DOHH2 (cell line): Measurements from ENCODE around the gene SDHC.
A peak's percentile ranks its signal among the peaks of the same experiment; 100 is the strongest.

Experiments
- EZH2phosphoT487 ChIP-seq: fragments of 200-600 bp; sonication (generic); IDR thresholded peaks from 2 replicates; pipeline ENCODE4 v1.6.1; 2017; ENCODE audit warnings: borderline replicate concordance, mild to moderate bottlenecking, antibody characterized with exemption, low read length, moderate library complexity, mixed read lengths
- TF ChIP-seq, protein P1 (sequence below): fragments of 200-600 bp; sonication (generic); IDR thresholded peaks from one replicate; pipeline ENCODE4 v1.5.1; 2014; ENCODE audit warnings: antibody characterized with exemption, mild to moderate bottlenecking, low read depth, low read length; ENCODE audit not compliant: poor library complexity, severe bottlenecking

DNA sequence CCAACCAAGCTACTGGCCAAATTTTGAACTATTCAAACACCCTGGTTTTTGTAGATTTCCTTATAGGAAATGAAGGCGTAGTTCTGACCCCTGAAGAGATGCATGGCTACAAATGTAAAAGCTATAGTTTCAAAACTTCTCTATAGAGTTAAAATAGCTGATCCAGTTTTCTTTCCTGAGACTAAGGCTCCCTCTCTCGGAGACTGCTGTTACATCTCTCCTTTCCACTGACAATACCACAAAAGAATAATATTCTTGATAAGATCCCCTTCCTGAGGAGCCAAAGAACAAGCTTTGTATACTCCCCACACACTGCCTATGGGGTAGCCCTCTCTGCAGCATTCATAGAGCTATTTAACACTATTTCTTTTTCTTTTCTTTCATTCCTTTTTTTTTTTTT, 60.2 kb downstream of the SDHC start:
- TF ChIP-seq, protein P1, sequence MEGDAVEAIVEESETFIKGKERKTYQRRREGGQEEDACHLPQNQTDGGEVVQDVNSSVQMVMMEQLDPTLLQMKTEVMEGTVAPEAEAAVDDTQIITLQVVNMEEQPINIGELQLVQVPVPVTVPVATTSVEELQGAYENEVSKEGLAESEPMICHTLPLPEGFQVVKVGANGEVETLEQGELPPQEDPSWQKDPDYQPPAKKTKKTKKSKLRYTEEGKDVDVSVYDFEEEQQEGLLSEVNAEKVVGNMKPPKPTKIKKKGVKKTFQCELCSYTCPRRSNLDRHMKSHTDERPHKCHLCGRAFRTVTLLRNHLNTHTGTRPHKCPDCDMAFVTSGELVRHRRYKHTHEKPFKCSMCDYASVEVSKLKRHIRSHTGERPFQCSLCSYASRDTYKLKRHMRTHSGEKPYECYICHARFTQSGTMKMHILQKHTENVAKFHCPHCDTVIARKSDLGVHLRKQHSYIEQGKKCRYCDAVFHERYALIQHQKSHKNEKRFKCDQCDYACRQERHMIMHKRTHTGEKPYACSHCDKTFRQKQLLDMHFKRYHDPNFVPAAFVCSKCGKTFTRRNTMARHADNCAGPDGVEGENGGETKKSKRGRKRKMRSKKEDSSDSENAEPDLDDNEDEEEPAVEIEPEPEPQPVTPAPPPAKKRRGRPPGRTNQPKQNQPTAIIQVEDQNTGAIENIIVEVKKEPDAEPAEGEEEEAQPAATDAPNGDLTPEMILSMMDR: peak; percentile 23
- TF ChIP-seq EZH2phosphoT487: no peak
